Measurements from ENCODE around the gene CNTN5. TPM values are rescaled to one million over a fixed set of nuclear protein-coding genes. Genes with fewer than 3 reads are reported as not detected.

Gene CNTN5
- total RNA-seq, 2 experiments from 2014 or later: not detected

DNA sequence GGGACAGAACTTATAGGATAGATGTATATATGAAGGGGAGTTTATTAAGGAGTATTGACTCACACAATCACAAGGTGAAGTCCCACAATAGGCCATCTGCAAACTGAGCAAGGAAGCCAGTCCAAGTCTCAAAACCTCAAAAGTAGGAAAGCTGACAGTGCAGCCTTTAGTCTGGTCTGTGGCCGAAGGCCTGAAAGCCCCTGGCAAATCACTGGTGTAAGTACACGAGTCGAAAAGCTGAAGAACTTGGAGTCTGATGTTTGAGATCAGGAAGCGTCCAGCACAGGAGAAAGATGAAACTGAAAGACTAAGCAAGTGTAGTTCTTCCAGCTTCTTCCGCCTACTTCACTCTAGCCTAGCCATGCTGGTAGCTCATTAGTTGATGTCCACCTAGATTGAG lies 866.7 kb downstream of the CNTN5 start:
- Mint-ChIP-seq H3K36me3 (ENCODE audit: low read depth) (no peaks in the 10 kb centered on the region), H3K27ac (no peak overlapping the region), H3K4me3 (no peak overlapping the region), H3K9me3 (ENCODE audit: insufficient read depth) (peaks cover 3% of the 10 kb centered on the region), H3K4me1 (ENCODE audit: low read depth) (no peaks in the 10 kb centered on the region), H3K27me3 (ENCODE audit: low read depth) (no peaks in the 10 kb centered on the region)
- ATAC-seq (no peak), DNase-seq (no peak)
- ChIA-PET POLR2A (no interaction called here), CTCF (no interaction called here)

DNA sequence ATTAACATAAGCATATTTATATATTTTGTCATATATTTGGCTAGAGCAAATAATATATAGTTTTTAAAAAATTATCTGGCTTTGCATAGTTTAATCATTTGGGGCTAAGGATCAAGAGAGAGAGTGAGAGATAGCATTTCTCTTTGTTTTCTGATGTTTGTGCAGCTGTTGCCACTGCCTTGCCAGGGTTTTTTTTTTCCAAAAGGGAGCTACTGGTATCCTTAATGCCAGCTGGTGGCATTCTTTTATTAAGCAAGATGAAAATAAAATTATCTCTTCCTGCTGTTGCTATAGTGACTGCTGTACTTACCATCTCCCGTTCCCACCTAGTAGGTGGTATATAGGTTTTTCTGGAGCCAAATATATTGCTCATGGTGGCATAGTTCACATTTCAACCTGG lies 873.1 kb downstream of the CNTN5 start:
- no peaks in the 10 kb centered on the region for H3K4me1 Mint-ChIP-seq (ENCODE audit: low read depth)
- CTCF ChIA-PET: no interaction called here
- no peak overlapping the region for H3K4me3 Mint-ChIP-seq
- POLR2A ChIA-PET: no interaction called here
- no peak for ATAC-seq
- no peak overlapping the region for H3K27ac Mint-ChIP-seq
- no peaks in the 10 kb centered on the region for H3K36me3 Mint-ChIP-seq (ENCODE audit: low read depth)
- no peak for DNase-seq
- H3K9me3 Mint-ChIP-seq (ENCODE audit: insufficient read depth): peaks cover 13% of the 10 kb centered on the region
- no peaks in the 10 kb centered on the region for H3K27me3 Mint-ChIP-seq (ENCODE audit: low read depth)

DNA sequence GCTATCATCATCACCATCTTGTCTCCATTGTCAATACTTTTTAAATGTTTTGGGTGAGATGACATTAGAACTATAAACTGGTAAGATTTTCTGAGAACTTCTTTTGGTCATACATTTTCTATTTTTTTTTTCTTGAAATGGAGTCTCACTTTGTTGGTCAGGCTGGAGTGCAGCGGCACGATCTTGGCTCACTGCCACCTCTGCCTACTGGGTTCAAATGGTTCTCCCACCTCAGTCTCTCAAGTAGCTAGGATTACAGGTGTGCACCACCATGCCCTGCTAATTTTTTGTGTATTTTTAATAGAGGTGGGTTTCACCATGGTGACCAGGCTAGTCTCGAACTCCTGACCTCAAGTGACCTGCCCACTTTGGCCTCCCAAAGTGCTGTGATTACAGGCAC lies 880.4 kb downstream of the CNTN5 start:
- Mint-ChIP-seq H3K27ac (no peak overlapping the region), H3K9me3 (ENCODE audit: insufficient read depth) (peaks cover 9% of the 10 kb centered on the region), H3K4me3 (no peak overlapping the region), H3K27me3 (ENCODE audit: low read depth) (no peaks in the 10 kb centered on the region), H3K36me3 (ENCODE audit: low read depth) (no peaks in the 10 kb centered on the region), H3K4me1 (ENCODE audit: low read depth) (no peaks in the 10 kb centered on the region)
- DNase-seq (no peak), ATAC-seq (no peak)
- POLR2A ChIA-PET: no interaction called here
- CTCF ChIA-PET: no interaction called here

DNA sequence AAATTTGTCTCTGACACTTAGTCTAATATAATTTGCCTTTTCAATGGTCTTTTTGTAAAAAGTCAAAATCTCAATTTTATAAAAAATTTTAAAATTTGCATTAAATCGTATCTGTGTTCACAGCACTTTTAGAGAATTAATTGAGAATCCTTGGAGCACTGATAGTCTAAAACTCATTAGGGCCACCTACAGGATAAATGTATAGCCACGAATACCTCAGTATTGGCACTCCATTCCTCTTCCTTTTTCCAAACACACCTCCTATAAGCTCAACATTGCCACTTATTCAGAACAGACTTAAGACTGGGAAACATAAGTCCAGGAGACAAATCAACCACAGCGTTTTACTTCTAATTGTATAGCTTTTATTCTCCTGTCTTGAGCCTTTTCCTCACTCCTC lies 890.4 kb downstream of the CNTN5 start:
- H3K4me3 Mint-ChIP-seq: no peak overlapping the region
- POLR2A ChIA-PET: no interaction called here
- no peaks in the 10 kb centered on the region for H3K36me3 Mint-ChIP-seq (ENCODE audit: low read depth)
- H3K27ac Mint-ChIP-seq: no peak overlapping the region
- CTCF ChIA-PET: no interaction called here
- no peak for ATAC-seq
- peaks cover 15% of the 10 kb centered on the region for H3K9me3 Mint-ChIP-seq (ENCODE audit: insufficient read depth)
- H3K27me3 Mint-ChIP-seq (ENCODE audit: low read depth): no peaks in the 10 kb centered on the region
- DNase-seq: no peak
- H3K4me1 Mint-ChIP-seq (ENCODE audit: low read depth): no peaks in the 10 kb centered on the region

DNA sequence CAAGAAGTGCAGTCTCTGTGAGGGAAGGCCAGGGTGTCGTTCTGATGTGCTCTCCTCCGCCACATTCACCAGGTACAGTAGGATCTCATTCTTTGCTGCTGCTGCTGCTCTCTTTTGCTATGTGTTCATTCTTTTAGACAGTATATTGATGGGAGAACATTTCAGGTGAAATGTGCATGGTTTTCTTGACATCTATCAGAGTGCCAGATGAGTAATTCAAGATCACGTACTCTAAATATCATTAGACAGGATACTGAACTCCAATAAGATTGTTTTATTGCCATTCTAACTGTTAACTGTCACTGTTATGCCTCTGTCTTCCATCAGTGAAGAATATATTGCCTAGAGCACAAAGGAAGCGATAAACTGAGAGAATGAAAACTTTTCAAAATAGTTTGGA lies 895.3 kb downstream of the CNTN5 start:
- no peak for ATAC-seq
- CTCF ChIA-PET: no interaction called here
- POLR2A ChIA-PET: no interaction called here
- Mint-ChIP-seq H3K4me1 (ENCODE audit: low read depth) (no peaks in the 10 kb centered on the region), H3K4me3 (no peak overlapping the region), H3K9me3 (ENCODE audit: insufficient read depth) (peaks cover 19% of the 10 kb centered on the region), H3K36me3 (ENCODE audit: low read depth) (no peaks in the 10 kb centered on the region), H3K27ac (no peak overlapping the region), H3K27me3 (ENCODE audit: low read depth) (no peaks in the 10 kb centered on the region)
- no peak for DNase-seq

DNA sequence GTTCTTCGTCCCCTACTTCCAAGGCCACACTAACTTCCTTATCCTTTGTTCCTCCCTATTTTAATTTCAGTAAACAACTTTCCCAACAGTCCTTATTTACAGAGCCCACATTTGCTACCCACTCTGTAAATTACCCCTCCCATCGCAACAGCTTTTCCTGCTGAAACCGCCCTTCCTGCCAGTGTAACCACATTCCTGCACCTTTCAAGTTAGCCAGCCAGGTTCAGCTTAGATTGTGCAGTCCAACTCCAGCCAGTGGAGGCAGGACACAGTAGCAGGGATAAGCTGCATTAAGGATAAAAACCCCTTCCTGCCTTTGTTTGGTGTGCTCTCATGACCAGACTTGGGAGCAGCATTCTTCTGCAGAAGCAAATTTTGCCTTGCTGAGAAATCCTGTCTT lies 898.0 kb downstream of the CNTN5 start:
- no peak overlapping the region for H3K27ac Mint-ChIP-seq
- POLR2A ChIA-PET: no interaction called here
- no peak for DNase-seq
- H3K27me3 Mint-ChIP-seq (ENCODE audit: low read depth): no peaks in the 10 kb centered on the region
- H3K9me3 Mint-ChIP-seq (ENCODE audit: insufficient read depth): peaks cover 22% of the 10 kb centered on the region
- no peaks in the 10 kb centered on the region for H3K4me1 Mint-ChIP-seq (ENCODE audit: low read depth)
- H3K4me3 Mint-ChIP-seq: no peak overlapping the region
- CTCF ChIA-PET: no interaction called here
- ATAC-seq: no peak
- H3K36me3 Mint-ChIP-seq (ENCODE audit: low read depth): no peaks in the 10 kb centered on the region

DNA sequence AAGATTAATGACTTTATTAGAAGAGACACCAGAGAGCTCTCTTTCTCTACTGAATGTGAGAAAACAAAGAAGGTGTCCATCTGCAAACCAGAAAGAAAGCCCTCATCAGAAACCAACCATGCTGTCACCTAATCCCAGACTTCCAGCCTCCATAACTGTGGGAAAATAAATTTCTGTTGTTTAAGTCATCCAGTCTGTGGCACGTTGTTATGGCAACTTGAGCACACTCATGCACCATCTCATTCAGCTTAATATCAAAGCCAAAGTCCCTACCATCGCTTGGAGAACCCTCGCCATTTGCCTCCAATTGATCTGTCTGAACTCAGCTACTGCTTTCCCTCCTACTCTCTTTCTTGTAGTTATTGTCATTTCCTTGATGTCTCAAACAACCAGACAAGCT lies 900.2 kb downstream of the CNTN5 start:
- ATAC-seq (no peak), DNase-seq (no peak)
- peaks cover 22% of the 10 kb centered on the region for H3K9me3 Mint-ChIP-seq (ENCODE audit: insufficient read depth)
- H3K27me3 Mint-ChIP-seq (ENCODE audit: low read depth): no peaks in the 10 kb centered on the region
- ChIA-PET POLR2A (no interaction called here), CTCF (no interaction called here)
- H3K27ac Mint-ChIP-seq: no peak overlapping the region
- H3K36me3 Mint-ChIP-seq (ENCODE audit: low read depth): no peaks in the 10 kb centered on the region
- no peaks in the 10 kb centered on the region for H3K4me1 Mint-ChIP-seq (ENCODE audit: low read depth)
- H3K4me3 Mint-ChIP-seq: no peak overlapping the region

DNA sequence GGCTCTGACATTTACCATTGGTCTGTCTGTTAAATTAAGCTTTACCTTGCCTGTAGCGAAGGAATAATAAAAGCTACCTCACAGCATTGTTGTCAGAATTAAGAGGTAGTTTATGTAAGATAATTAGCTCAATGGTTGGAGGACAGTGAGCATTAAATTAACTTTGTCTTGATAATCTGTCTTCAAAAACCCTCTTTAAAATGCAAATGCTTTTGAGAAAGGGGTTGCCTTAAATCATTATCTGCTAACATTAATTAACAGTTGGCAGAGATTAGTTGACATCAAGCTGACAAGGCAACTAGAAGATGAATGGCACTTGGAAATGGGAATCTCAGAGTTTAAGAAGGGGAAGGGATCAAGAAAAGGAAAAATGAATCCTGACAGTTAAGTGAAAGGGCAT lies 905.2 kb downstream of the CNTN5 start:
- CTCF ChIA-PET: no interaction called here
- H3K27me3 Mint-ChIP-seq (ENCODE audit: low read depth): no peaks in the 10 kb centered on the region
- no peaks in the 10 kb centered on the region for H3K36me3 Mint-ChIP-seq (ENCODE audit: low read depth)
- POLR2A ChIA-PET: no interaction called here
- H3K4me1 Mint-ChIP-seq (ENCODE audit: low read depth): no peaks in the 10 kb centered on the region
- H3K27ac Mint-ChIP-seq: no peak overlapping the region
- no peak for DNase-seq
- peaks cover 3% of the 10 kb centered on the region for H3K9me3 Mint-ChIP-seq (ENCODE audit: insufficient read depth)
- no peak for ATAC-seq
- H3K4me3 Mint-ChIP-seq: no peak overlapping the region

DNA sequence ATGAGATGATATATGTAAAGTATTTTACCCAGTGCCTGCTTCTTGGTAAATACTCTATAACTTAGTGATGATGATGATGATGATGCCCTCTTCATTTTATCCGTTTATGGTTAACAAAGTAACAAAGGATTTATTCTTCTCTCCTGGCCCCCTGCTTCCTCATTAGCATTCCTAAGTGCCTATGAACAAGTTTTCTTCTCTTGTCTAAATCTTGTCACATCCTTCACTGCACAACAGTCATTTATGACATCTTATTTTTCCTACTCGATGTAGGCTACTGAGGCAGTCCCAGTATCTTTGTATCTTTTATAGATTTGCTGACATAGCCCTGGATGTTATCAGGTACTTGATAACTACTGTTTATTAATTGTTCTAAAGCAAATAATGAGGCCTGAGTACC lies 911.9 kb downstream of the CNTN5 start:
- Mint-ChIP-seq H3K27me3 (ENCODE audit: low read depth) (no peaks in the 10 kb centered on the region), H3K4me3 (no peak overlapping the region), H3K4me1 (ENCODE audit: low read depth) (no peaks in the 10 kb centered on the region), H3K36me3 (ENCODE audit: low read depth) (no peaks in the 10 kb centered on the region), H3K9me3 (ENCODE audit: insufficient read depth) (no peaks in the 10 kb centered on the region), H3K27ac (no peak overlapping the region)
- ATAC-seq: no peak
- CTCF ChIA-PET: no interaction called here
- DNase-seq: no peak
- POLR2A ChIA-PET: no interaction called here

DNA sequence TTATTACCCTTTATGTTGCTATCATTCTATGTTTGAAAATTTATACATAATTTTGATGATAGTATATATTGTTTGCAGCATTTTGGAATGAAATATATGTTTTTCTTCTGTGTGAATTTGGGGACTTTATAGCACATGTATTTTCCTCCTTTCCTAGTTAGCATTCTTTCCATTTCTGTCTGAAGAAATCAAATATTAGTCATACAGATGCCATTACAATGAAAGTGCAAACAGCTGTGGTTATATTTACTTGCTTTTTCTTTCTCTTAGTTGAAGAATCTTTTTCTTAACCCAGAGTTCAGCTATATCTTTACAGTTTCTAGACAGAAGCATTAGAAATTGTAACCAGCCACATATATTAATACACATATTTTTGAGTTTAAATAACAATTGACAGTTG lies 913.3 kb downstream of the CNTN5 start:
- DNase-seq (no peak), ATAC-seq (no peak)
- no peak overlapping the region for H3K27ac Mint-ChIP-seq
- no peaks in the 10 kb centered on the region for H3K27me3 Mint-ChIP-seq (ENCODE audit: low read depth)
- no peak overlapping the region for H3K4me3 Mint-ChIP-seq
- H3K4me1 Mint-ChIP-seq (ENCODE audit: low read depth): no peaks in the 10 kb centered on the region
- ChIA-PET CTCF (no interaction called here), POLR2A (no interaction called here)
- H3K36me3 Mint-ChIP-seq (ENCODE audit: low read depth): no peaks in the 10 kb centered on the region
- H3K9me3 Mint-ChIP-seq (ENCODE audit: insufficient read depth): no peaks in the 10 kb centered on the region

DNA sequence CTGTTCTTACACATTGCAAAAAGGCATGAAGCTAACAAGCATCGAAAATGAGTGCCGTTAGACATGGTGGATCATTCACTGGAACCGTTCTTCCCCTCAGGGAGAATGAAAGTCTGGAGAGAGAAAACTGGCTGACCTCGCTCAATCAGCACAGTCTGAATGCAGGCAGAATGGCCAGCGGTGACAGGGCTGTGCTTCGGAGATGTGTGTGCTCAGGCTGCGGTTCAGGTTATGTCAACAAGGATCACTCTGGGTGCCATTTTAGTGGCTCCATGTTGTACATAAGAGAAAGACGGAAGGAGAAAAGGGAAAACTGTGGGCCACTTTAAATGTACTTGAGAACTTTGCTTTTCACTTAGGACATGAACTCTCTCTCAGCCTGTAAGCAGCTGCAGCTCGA lies 916.6 kb downstream of the CNTN5 start:
- H3K4me3 Mint-ChIP-seq: no peak overlapping the region
- H3K4me1 Mint-ChIP-seq (ENCODE audit: low read depth): no peaks in the 10 kb centered on the region
- CTCF ChIA-PET: no interaction called here
- H3K27ac Mint-ChIP-seq: no peak overlapping the region
- no peaks in the 10 kb centered on the region for H3K36me3 Mint-ChIP-seq (ENCODE audit: low read depth)
- H3K27me3 Mint-ChIP-seq (ENCODE audit: low read depth): no peaks in the 10 kb centered on the region
- POLR2A ChIA-PET: no interaction called here
- no peak for ATAC-seq
- DNase-seq: no peak
- H3K9me3 Mint-ChIP-seq (ENCODE audit: insufficient read depth): no peaks in the 10 kb centered on the region

DNA sequence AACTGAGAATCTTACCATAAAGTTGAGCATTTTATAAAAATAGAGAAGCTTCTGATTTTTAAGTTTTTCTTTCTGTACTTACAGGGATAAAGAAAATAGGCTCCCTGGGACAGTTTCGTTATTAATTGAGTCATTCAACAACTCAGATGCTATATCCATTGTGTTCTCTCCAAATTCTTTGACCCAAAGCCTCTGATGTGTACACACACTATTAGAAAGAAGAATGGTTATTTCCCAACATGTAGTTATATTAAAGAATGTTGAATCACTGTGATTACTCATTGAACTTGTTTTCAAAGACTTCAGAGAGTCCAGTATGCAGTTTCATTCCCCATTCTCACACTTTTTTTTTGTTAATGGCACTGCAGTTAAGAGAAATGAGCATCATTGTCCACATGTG lies 932.1 kb downstream of the CNTN5 start:
- DNase-seq: no peak
- Mint-ChIP-seq H3K9me3 (ENCODE audit: insufficient read depth) (no peaks in the 10 kb centered on the region), H3K27ac (no peak overlapping the region), H3K4me1 (ENCODE audit: low read depth) (no peaks in the 10 kb centered on the region), H3K27me3 (ENCODE audit: low read depth) (no peaks in the 10 kb centered on the region), H3K4me3 (no peak overlapping the region), H3K36me3 (ENCODE audit: low read depth) (no peaks in the 10 kb centered on the region)
- POLR2A ChIA-PET: no interaction called here
- no peak for ATAC-seq
- CTCF ChIA-PET: no interaction called here

DNA sequence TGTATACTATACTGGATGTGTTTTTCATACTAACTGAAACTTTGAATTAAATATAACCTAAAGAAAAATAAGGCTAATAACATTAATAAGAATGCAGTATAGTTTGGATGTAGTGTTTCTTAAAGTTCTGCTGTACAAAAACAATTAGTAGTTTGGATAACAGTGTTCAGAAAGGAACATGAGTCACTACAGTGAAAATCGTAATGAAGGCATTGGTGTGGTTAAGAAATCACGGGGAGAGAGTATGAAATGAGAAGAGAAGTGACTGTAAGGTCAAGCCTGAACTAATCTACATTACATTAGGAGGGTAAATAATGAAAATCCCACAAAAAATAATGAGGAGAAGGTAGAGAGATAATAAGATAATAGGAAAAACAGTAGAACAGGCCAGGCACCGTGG lies 939.8 kb downstream of the CNTN5 start:
- ChIA-PET CTCF (no interaction called here), POLR2A (no interaction called here)
- H3K9me3 Mint-ChIP-seq (ENCODE audit: insufficient read depth): peaks cover 18% of the 10 kb centered on the region
- H3K27me3 Mint-ChIP-seq (ENCODE audit: low read depth): no peaks in the 10 kb centered on the region
- no peak for ATAC-seq
- no peak overlapping the region for H3K4me3 Mint-ChIP-seq
- H3K4me1 Mint-ChIP-seq (ENCODE audit: low read depth): no peaks in the 10 kb centered on the region
- no peak for DNase-seq
- H3K27ac Mint-ChIP-seq: no peak overlapping the region
- H3K36me3 Mint-ChIP-seq (ENCODE audit: low read depth): no peaks in the 10 kb centered on the region

DNA sequence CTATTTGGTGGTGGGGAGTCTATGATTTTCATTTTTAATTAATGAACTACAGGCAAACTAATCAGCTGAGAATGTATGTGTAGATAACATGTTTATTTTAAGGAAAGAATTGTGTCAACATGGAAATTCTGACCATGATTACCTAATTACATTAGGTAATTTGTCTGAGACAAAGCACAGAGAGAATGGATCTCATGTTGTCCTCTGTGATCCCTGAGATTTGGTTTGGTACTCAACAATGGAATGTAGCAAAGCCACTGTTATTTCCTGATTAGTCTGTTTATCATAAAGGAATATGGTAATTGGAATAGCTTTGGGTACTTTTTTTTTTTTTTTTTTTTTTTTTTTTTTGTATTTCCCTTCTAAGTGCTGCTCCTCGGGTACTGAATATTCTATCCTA lies 947.6 kb downstream of the CNTN5 start:
- Mint-ChIP-seq H3K27ac (no peak overlapping the region), H3K9me3 (ENCODE audit: insufficient read depth) (peaks cover 11% of the 10 kb centered on the region), H3K27me3 (ENCODE audit: low read depth) (no peaks in the 10 kb centered on the region), H3K36me3 (ENCODE audit: low read depth) (no peaks in the 10 kb centered on the region), H3K4me3 (no peak overlapping the region), H3K4me1 (ENCODE audit: low read depth) (no peaks in the 10 kb centered on the region)
- no peak for ATAC-seq
- POLR2A ChIA-PET: no interaction called here
- CTCF ChIA-PET: no interaction called here
- DNase-seq: no peak

Measured in activated CD8-positive, alpha-beta T cell treated with anti-CD3 and anti-CD28 coated beads, Interleukin-2, amount 10 ng/mL, durations not matched to agents 7 days and 5 days (primary cell).